C4-2B (cell line): ENCODE results near the gene TMEM229B.
A peak's percentile ranks its signal among the peaks of the same experiment; 100 is the strongest.

Source experiments
- H3K27ac ChIP-seq: fragments of 450-650 bp; 2 replicates; pipeline ENCODE4 v1.5.1; 2017
- ZFX ChIP-seq: fragments of 450-650 bp; IDR thresholded peaks from 2 replicates; pipeline ENCODE4 v1.6.1; 2017
- TF ChIP-seq, protein P1 (sequence below): fragments of 450-650 bp; conservative IDR thresholded peaks from 2 replicates; pipeline ENCODE4 v1.5.1; 2017; ENCODE audit warnings: mild to moderate bottlenecking

The TMEM229B gene

DNA sequence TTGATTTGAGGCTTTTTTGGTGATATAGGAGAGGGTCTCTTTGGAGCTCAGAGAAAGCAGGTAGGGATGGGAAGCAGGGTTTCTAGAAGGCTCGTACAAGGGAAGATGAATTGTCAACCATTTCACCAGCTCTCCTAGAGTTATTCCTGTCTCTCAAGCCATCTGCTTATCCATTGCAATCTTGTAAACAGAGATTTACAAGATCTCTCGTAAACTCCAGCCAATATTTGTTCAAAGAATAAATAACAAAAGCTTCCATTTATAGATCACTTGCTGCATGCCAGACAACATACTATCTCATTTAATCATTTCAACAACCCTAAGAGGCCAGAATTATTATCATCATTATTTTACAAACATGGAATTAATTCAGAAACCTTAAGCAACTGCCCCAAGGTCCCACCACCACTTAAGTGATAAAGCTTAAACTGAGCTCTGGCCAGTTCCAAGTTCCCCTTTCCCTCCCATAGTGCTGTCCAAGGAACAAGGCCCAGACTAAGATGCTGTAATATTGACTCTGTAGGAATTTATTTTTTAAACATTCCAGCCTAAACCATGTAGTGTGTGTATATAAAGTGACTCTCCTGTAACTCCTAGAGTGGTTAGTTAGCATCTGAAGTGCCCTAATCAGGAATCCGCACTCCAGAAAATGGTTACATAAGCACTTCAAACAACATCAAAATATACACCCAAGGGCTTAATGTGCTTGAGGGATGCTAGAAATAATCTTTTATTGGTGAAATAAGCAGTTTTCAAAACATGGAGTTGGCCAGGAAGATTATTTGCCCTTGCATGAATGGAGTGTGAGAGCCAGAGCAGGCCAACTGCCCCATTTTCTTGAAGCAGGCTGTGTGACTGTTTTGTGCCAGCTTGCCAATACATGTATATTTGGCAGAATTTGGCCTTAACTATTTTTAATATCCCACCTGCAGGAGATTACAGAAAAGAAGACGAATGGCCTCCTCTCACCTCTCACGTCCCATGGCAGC, 41.7 kb upstream of the TMEM229B start:
- peak overlapping the region; percentile 68 for H3K27ac ChIP-seq
- TF ChIP-seq, protein P1, sequence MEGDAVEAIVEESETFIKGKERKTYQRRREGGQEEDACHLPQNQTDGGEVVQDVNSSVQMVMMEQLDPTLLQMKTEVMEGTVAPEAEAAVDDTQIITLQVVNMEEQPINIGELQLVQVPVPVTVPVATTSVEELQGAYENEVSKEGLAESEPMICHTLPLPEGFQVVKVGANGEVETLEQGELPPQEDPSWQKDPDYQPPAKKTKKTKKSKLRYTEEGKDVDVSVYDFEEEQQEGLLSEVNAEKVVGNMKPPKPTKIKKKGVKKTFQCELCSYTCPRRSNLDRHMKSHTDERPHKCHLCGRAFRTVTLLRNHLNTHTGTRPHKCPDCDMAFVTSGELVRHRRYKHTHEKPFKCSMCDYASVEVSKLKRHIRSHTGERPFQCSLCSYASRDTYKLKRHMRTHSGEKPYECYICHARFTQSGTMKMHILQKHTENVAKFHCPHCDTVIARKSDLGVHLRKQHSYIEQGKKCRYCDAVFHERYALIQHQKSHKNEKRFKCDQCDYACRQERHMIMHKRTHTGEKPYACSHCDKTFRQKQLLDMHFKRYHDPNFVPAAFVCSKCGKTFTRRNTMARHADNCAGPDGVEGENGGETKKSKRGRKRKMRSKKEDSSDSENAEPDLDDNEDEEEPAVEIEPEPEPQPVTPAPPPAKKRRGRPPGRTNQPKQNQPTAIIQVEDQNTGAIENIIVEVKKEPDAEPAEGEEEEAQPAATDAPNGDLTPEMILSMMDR = no peak
- TF ChIP-seq ZFX = no peak

DNA sequence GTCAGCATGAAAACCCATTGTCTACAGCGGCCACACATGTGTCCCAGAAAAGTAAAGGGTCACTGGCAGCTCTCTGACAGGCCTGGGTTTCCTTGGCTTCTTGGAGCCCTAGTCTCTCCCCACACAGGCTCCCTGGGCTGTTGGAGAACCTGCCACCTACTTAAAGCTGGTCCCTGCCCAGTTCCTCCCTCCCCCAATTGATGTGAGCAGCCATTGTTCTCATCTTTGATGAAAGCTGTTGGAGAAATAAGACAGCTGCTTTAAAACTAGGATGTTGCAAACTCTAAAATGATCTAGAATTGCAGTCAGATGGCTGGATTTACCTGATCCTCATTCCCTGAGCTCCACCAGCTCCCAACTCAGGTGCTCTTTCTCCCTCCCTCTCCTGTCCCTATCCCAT, 39.8 kb upstream of the TMEM229B start:
- TF ChIP-seq ZFX = no peak
- TF ChIP-seq, protein P1 = no peak

DNA sequence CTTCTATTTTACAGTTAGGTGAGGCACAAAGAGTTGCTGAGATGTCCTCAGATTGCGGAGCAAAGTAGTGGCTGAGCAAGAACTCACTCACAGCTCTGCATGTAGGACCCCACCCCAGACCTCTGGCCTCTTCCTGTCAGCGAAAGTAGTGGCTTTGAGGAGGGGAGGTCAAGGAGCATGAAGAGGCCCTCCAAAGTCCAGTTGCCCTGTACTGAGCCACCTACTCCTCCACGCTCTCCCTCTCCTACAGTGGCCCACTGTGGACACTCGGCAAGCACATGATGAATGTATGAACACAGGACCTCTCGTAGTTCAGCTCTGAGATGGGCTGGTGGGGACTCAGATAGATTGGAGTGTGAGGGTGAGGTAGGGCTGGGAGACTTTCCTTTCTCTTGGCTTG, 39.2 kb upstream of the TMEM229B start:
- TF ChIP-seq ZFX = no peak
- TF ChIP-seq, protein P1 = no peak
- peak overlapping the region; percentile 68; the same call in 1 of the 2 replicates for H3K27ac ChIP-seq

More for the DNA sequence above, 39.8 kb upstream of the TMEM229B start:
- peak overlapping the region; percentile 68 for H3K27ac ChIP-seq

DNA sequence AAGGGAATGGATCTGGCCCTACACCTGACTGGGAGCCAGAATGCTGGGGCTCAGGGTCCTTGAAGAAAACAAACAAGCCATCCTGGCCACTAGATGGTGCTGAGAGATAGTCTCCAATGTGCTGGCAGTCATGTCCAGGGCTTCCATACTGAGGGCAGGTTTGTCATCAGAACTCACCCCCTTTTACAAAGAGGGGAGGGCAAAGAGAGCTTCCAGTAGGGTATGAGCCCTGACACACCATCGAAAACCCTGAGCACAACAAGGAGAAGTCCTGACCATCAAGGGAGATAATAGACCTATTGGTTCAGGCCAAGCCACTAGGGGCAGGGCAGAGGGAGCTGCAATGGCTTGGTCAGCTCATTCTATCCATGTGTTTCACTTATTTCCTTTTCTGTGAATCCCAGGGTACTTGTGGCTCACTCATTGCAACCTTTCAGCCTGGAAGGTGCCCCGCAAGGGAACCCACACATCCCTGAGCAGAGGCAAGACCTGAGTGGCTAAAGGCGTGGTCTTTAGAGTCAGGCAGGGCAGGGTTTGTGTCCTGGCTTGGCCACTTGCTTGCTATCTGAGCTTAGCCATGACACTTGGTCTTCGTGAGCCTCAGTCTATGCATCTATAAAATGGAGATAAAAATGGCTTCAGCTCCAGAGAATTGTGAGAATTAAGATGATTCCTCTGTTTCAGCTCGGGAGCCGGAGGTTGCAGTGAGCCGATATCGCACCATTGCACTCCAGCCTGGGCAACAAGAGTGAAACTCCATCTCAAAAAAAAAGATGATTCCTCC, 38.3 kb upstream of the TMEM229B start:
- no peak overlapping the region; the same call in 1 of the 2 replicates for H3K27ac ChIP-seq

DNA sequence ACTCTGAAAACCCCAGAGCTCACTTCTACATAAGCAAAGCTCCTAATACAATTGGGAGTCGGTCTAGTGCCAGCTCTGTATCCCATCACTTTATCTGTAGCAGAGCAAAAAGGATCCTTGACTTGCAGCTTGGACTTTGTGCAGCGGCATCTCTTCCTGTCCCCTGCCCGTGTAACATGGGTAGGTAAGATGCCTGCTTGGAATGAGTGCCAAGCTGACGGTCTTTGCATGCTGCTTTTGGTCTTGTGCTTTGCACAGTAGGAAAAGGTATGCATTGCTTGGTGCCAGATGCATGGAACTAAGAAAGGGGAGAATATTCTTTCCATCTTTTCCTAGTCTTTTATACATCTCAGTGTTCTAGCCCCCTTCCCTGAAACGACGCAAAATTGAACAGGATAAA, 37.7 kb upstream of the TMEM229B start:
- no peak overlapping the region for H3K27ac ChIP-seq
- TF ChIP-seq ZFX = no peak
- TF ChIP-seq, protein P1 = no peak

More for the DNA sequence above, 38.3 kb upstream of the TMEM229B start:
- TF ChIP-seq, protein P1 = peak; percentile 96
- TF ChIP-seq ZFX = no peak

DNA sequence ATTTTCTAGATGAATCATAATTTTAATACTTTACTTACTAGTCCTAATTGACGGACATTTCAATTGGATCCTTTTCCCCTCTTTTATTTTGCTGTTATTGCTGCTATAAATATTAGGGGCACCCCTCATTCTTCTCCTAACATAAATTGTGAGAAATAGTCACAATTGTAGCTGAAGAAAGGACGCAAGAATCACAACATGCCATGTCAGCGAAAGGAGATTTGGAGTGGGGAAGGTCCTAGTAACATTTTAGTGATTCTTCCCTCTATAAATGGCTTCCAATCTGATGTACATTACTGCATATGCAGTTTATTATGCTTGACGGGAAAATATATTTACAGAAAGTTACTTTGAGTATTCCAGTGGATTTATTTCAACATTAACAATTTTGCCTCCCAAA, 36.9 kb upstream of the TMEM229B start:
- no peak for TF ChIP-seq ZFX
- TF ChIP-seq, protein P1 = no peak
- H3K27ac ChIP-seq = no peak overlapping the region

DNA sequence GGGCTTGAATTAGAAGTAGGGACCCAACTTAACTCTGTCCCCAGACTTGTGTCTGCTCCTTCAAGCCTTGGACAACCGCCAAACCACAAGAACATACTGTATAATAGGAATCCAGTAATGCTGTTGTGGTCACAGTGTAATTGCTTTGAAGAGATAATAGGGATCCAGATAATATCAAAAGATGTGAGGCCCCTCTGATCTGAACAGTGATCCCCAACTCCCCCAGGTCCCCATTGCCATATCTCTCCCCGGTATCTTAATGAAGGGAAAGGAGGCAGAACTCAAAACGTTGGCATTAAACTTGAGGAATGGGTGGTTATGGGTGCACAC, 36.1 kb upstream of the TMEM229B start:
- no peak for TF ChIP-seq ZFX
- TF ChIP-seq, protein P1 = no peak
- H3K27ac ChIP-seq = no peak overlapping the region
